GM23338 (cell line): Measurements from ENCODE around the gene UBTD1.
"Not testable (repeated sequence)": the region's sequence is repeated elsewhere in the genome, so short reads cannot be mapped to it uniquely, and the experiment has no call there.

Experiments used
- EZH2 ChIP-seq: fragments of 200-600 bp; sonication (generic); IDR thresholded peaks from one replicate; pipeline ENCODE4 v1.8.0; 2017; ENCODE audit warnings: antibody characterized with exemption, mild to moderate bottlenecking, low read depth; ENCODE audit not compliant: unreplicated experiment
- EZH2phosphoT487 ChIP-seq: fragments of 200-600 bp; sonication (generic); IDR thresholded peaks from one replicate; pipeline ENCODE4 v1.8.1; 2018; ENCODE audit warnings: antibody characterized with exemption; ENCODE audit not compliant: unreplicated experiment
- JUNB ChIP-seq: IDR thresholded peaks from one replicate; pipeline ENCODE4 v1.6.1; 2016; ENCODE audit warnings: antibody characterized with exemption; ENCODE audit not compliant: unreplicated experiment
- POLR2AphosphoS5 ChIP-seq: IDR thresholded peaks from 2 replicates; pipeline ENCODE4 v1.6.1; 2016; ENCODE audit warnings: antibody characterized with exemption, low read depth
- TF ChIP-seq, protein P1 (sequence below), 2 experiments: fragments of 200-600 bp in 1 of 2; sonication (generic) in 1 of 2; conservative IDR thresholded peaks; 2 replicates each; pipeline versions ENCODE4 v1.5.1 to v1.6.1; 2016 to 2017; ENCODE audit warnings: antibody characterized with exemption in 2 of 2, low read depth in 2 of 2, mild to moderate bottlenecking in 2 of 2, moderate library complexity in 1 of 2
- TF ChIP-seq, protein P2 (sequence below): IDR thresholded peaks from one replicate; pipeline ENCODE4 v1.6.1; 2018; ENCODE audit warnings: antibody characterized with exemption; ENCODE audit not compliant: unreplicated experiment

DNA sequence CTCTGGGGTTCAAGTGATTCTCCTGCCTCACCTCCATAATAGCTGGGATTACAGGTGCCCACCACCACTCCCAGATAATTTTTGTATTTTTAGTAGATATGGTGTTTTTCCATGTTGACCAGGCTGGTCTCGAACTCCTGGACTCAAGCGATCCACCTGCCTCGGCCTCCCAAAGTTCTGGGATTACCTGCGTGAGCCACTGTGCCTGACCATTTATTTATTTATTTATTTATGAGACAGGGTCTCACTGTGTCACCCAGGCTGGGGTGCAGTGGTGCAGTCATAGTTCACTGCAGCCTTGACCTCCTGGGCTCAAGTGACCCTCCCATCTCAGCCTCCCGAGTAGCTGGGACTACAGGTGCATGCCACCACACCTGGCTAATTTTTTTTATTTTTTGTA lies 55.6 kb downstream of the UBTD1 start:
- TF ChIP-seq JUNB, POLR2AphosphoS5, EZH2, EZH2phosphoT487: not testable (repeated sequence)
- TF ChIP-seq, protein P1, sequence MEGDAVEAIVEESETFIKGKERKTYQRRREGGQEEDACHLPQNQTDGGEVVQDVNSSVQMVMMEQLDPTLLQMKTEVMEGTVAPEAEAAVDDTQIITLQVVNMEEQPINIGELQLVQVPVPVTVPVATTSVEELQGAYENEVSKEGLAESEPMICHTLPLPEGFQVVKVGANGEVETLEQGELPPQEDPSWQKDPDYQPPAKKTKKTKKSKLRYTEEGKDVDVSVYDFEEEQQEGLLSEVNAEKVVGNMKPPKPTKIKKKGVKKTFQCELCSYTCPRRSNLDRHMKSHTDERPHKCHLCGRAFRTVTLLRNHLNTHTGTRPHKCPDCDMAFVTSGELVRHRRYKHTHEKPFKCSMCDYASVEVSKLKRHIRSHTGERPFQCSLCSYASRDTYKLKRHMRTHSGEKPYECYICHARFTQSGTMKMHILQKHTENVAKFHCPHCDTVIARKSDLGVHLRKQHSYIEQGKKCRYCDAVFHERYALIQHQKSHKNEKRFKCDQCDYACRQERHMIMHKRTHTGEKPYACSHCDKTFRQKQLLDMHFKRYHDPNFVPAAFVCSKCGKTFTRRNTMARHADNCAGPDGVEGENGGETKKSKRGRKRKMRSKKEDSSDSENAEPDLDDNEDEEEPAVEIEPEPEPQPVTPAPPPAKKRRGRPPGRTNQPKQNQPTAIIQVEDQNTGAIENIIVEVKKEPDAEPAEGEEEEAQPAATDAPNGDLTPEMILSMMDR (conservative IDR thresholded peaks at IDR 0.05; ENCODE audit: low read depth in 2 of 2) = not testable (repeated sequence)
- TF ChIP-seq, protein P2, sequence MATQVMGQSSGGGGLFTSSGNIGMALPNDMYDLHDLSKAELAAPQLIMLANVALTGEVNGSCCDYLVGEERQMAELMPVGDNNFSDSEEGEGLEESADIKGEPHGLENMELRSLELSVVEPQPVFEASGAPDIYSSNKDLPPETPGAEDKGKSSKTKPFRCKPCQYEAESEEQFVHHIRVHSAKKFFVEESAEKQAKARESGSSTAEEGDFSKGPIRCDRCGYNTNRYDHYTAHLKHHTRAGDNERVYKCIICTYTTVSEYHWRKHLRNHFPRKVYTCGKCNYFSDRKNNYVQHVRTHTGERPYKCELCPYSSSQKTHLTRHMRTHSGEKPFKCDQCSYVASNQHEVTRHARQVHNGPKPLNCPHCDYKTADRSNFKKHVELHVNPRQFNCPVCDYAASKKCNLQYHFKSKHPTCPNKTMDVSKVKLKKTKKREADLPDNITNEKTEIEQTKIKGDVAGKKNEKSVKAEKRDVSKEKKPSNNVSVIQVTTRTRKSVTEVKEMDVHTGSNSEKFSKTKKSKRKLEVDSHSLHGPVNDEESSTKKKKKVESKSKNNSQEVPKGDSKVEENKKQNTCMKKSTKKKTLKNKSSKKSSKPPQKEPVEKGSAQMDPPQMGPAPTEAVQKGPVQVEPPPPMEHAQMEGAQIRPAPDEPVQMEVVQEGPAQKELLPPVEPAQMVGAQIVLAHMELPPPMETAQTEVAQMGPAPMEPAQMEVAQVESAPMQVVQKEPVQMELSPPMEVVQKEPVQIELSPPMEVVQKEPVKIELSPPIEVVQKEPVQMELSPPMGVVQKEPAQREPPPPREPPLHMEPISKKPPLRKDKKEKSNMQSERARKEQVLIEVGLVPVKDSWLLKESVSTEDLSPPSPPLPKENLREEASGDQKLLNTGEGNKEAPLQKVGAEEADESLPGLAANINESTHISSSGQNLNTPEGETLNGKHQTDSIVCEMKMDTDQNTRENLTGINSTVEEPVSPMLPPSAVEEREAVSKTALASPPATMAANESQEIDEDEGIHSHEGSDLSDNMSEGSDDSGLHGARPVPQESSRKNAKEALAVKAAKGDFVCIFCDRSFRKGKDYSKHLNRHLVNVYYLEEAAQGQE = not testable (repeated sequence)
